HepG2 (cell line): ENCODE data around the gene ADSS1. TPM values are rescaled to one million over a fixed set of nuclear protein-coding genes. Genes with fewer than 3 reads are reported as not detected.
A peak's percentile ranks its signal among the peaks of the same experiment; 100 is the strongest.

Experiments used
- CBX1 ChIP-seq: IDR thresholded peaks from one replicate; pipeline ENCODE4 v1.6.1; 2016; ENCODE audit warnings: antibody characterized with exemption, low read depth
- CHD2 ChIP-seq: IDR thresholded peaks from 2 replicates; pipeline ENCODE4 v1.6.1; 2011; ENCODE audit warnings: low read depth, low read length, improper control_type of control experiment
- DDIT3 ChIP-seq: sonication (generic); formaldehyde crosslinking; IDR thresholded peaks from 2 replicates; pipeline ENCODE4 v1.4.0; 2020; ENCODE audit warnings: mild to moderate bottlenecking, missing genetic modification reagents
- FOXA3 ChIP-seq: IDR thresholded peaks from 2 replicates; pipeline ENCODE4 v1.6.1; 2016; ENCODE audit warnings: missing genetic modification reagents, missing compliant biosample characterization
- SP1 ChIP-seq, 2 experiments: fragments of 450-650 bp in 1 of 2; sonication (generic) in 1 of 2; formaldehyde crosslinking in 1 of 2; IDR thresholded peaks; 2 replicates each; pipeline versions ENCODE4 v1.4.0 to v1.6.1; 2016 to 2020; ENCODE audit warnings: missing genetic modification reagents in 1 of 2
- TBX3 ChIP-seq: fragments of 450-650 bp; IDR thresholded peaks from 2 replicates; pipeline ENCODE4 v1.6.1; 2017; ENCODE audit warnings: antibody characterized with exemption, mild to moderate bottlenecking, inconsistent platforms, borderline replicate concordance
- TCF7 ChIP-seq: sonication (generic); IDR thresholded peaks from 2 replicates; pipeline ENCODE4 v1.6.1; 2016; ENCODE audit warnings: antibody characterized with exemption, low read depth
- THAP9 ChIP-seq: sonication (generic); formaldehyde crosslinking; IDR thresholded peaks from 2 replicates; pipeline ENCODE4; 2020; ENCODE audit warnings: missing genetic modification reagents, mild to moderate bottlenecking, borderline replicate concordance
- ZBTB2 ChIP-seq: sonication (generic); formaldehyde crosslinking; IDR thresholded peaks from 2 replicates; pipeline ENCODE4 v1.8.0; 2022; ENCODE audit warnings: low read depth, missing genetic modification reagents
- ZNF460 ChIP-seq: sonication (generic); formaldehyde crosslinking; IDR thresholded peaks from 2 replicates; pipeline ENCODE4 v1.5.1; 2020; ENCODE audit warnings: missing genetic modification reagents, mild to moderate bottlenecking, borderline replicate concordance
- ZNF547 ChIP-seq: sonication (generic); formaldehyde crosslinking; IDR thresholded peaks from 2 replicates; pipeline ENCODE4 v1.5.1; 2020; ENCODE audit warnings: mild to moderate bottlenecking, missing genetic modification reagents
- polyA plus RNA-seq, 8 experiments: library from polyadenylated mRNA; depleted of rRNA in 3 of 8; stranded (reverse) in 7 of 8; unstranded in 1 of 8; fragments of >200 nt; fragmentation: Illumina TruSeq in 4 of 8; extraction: Trizol in 4 of 8; gene quantifications; 2 replicates each; pipeline versions ENCODE4 v1.2.1 to v1.2.3, GENCODE V29; 2011 to 2016; ENCODE audit warnings: low read depth in 4 of 8, missing spikeins in 1 of 8, mixed read lengths in 1 of 8; ENCODE audit not compliant: insufficient read depth in 1 of 8
- total RNA-seq, 5 experiments: library from RNA; depleted of rRNA; stranded (reverse); fragments of >200 nt; fragmentation: Illumina TruSeq; extraction: Trizol; gene quantifications; 2 replicates each; pipeline ENCODE4 v1.2.3, GENCODE V29; 2016; ENCODE audit warnings: low read depth in 1 of 5
- TF ChIP-seq, protein P1 (sequence below): IDR thresholded peaks from 2 replicates; pipeline ENCODE4 v1.6.1; 2016; ENCODE audit warnings: low read depth
- TF ChIP-seq, protein P2 (sequence below): sonication (generic); formaldehyde crosslinking; IDR thresholded peaks from 2 replicates; pipeline ENCODE4 v1.4.0; 2020; ENCODE audit warnings: missing genetic modification reagents, borderline replicate concordance
- TF ChIP-seq, protein P3 (sequence below): sonication (generic); formaldehyde crosslinking; IDR thresholded peaks from 2 replicates; pipeline ENCODE4 v1.5.1; 2020; ENCODE audit warnings: missing genetic modification reagents, mild to moderate bottlenecking, borderline replicate concordance
- TF ChIP-seq, protein P4 (sequence below): sonication (generic); formaldehyde crosslinking; IDR thresholded peaks from 2 replicates; pipeline ENCODE4 v1.4.0; 2020; ENCODE audit warnings: missing genetic modification reagents, borderline replicate concordance

The ADSS1 gene
- total and polyA plus RNA-seq, 2 of the 13 experiments (the other 11 are each of a cell fraction or from before 2014, with no cell fraction given): 1.0 to 36.7 TPM

GRCh38 chr14:104734991-104735779 lies 11.2 kb downstream of the ADSS1 start (continued):
- no peak for TF ChIP-seq SP1 (IDR thresholded peaks at IDR 0.05)
- peak; percentile 38 for TF ChIP-seq SP1 (CRISPR knock-in tag; IDR thresholded peaks at IDR 0.05)
- TF ChIP-seq TBX3: no peak
- peak; percentile 66 for TF ChIP-seq ZBTB2 (CRISPR knock-in tag)
- no peak for TF ChIP-seq ZNF547 (CRISPR knock-in tag)
- TF ChIP-seq, protein P1, sequence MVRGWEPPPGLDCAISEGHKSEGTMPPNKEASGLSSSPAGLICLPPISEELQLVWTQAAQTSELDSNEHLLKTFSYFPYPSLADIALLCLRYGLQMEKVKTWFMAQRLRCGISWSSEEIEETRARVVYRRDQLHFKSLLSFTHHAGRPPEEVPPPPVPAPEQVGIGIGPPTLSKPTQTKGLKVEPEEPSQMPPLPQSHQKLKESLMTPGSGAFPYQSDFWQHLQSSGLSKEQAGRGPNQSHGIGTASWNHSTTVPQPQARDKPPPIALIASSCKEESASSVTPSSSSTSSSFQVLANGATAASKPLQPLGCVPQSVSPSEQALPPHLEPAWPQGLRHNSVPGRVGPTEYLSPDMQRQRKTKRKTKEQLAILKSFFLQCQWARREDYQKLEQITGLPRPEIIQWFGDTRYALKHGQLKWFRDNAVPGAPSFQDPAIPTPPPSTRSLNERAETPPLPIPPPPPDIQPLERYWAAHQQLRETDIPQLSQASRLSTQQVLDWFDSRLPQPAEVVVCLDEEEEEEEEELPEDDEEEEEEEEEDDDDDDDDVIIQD (CRISPR knock-in tag): peak; percentile 35; the same call in 1 of the 2 replicates
- peak; percentile 44 for TF ChIP-seq CBX1
- TF ChIP-seq, protein P2, sequence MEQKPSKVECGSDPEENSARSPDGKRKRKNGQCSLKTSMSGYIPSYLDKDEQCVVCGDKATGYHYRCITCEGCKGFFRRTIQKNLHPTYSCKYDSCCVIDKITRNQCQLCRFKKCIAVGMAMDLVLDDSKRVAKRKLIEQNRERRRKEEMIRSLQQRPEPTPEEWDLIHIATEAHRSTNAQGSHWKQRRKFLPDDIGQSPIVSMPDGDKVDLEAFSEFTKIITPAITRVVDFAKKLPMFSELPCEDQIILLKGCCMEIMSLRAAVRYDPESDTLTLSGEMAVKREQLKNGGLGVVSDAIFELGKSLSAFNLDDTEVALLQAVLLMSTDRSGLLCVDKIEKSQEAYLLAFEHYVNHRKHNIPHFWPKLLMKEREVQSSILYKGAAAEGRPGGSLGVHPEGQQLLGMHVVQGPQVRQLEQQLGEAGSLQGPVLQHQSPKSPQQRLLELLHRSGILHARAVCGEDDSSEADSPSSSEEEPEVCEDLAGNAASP (CRISPR knock-in tag): no peak
- no peak for TF ChIP-seq THAP9 (CRISPR knock-in tag)
- TF ChIP-seq ZNF460 (CRISPR knock-in tag): no peak
- TF ChIP-seq DDIT3 (CRISPR knock-in tag): no peak
- TF ChIP-seq, protein P3, sequence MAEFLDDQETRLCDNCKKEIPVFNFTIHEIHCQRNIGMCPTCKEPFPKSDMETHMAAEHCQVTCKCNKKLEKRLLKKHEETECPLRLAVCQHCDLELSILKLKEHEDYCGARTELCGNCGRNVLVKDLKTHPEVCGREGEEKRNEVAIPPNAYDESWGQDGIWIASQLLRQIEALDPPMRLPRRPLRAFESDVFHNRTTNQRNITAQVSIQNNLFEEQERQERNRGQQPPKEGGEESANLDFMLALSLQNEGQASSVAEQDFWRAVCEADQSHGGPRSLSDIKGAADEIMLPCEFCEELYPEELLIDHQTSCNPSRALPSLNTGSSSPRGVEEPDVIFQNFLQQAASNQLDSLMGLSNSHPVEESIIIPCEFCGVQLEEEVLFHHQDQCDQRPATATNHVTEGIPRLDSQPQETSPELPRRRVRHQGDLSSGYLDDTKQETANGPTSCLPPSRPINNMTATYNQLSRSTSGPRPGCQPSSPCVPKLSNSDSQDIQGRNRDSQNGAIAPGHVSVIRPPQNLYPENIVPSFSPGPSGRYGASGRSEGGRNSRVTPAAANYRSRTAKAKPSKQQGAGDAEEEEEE (CRISPR knock-in tag): 0 out of 2 replicates have a peak, but pooled peaks have one; percentile 72
- no peak for TF ChIP-seq TCF7
- no peak for TF ChIP-seq CHD2
- TF ChIP-seq, protein P4, sequence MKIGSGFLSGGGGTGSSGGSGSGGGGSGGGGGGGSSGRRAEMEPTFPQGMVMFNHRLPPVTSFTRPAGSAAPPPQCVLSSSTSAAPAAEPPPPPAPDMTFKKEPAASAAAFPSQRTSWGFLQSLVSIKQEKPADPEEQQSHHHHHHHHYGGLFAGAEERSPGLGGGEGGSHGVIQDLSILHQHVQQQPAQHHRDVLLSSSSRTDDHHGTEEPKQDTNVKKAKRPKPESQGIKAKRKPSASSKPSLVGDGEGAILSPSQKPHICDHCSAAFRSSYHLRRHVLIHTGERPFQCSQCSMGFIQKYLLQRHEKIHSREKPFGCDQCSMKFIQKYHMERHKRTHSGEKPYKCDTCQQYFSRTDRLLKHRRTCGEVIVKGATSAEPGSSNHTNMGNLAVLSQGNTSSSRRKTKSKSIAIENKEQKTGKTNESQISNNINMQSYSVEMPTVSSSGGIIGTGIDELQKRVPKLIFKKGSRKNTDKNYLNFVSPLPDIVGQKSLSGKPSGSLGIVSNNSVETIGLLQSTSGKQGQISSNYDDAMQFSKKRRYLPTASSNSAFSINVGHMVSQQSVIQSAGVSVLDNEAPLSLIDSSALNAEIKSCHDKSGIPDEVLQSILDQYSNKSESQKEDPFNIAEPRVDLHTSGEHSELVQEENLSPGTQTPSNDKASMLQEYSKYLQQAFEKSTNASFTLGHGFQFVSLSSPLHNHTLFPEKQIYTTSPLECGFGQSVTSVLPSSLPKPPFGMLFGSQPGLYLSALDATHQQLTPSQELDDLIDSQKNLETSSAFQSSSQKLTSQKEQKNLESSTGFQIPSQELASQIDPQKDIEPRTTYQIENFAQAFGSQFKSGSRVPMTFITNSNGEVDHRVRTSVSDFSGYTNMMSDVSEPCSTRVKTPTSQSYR (CRISPR knock-in tag): peak; percentile 68; the same call in 1 of the 2 replicates
- peak; percentile 65 for TF ChIP-seq FOXA3 (CRISPR knock-in tag)
